Endothelial cell of umbilical vein (primary cell): Measurements from ENCODE around the gene KCNJ18.
"Not testable (repeated sequence)": the region's sequence is repeated elsewhere in the genome, so short reads cannot be mapped to it uniquely, and the experiment has no call there.

ENCODE experiments used
- JUN ChIP-seq: IDR thresholded peaks from 2 replicates; pipeline ENCODE4 v1.6.1; 2011; ENCODE audit warnings: borderline replicate concordance, low read depth; ENCODE audit not compliant: insufficient read length, insufficient read depth
- TF ChIP-seq, protein P1 (sequence below), 2 donors: IDR thresholded peaks; 1 replicate in 1 of 2; 2 replicates in 1 of 2; pipeline ENCODE4 v1.5.1; 2011; ENCODE audit warnings: low read length in 2 of 2, mild to moderate bottlenecking in 2 of 2, moderate library complexity in 2 of 2, control low read depth in 1 of 2, inconsistent platforms in 1 of 2, low read depth in 1 of 2; ENCODE audit not compliant: insufficient read depth in 1 of 2; ENCODE audit errors: extremely low read depth in 1 of 2

DNA sequence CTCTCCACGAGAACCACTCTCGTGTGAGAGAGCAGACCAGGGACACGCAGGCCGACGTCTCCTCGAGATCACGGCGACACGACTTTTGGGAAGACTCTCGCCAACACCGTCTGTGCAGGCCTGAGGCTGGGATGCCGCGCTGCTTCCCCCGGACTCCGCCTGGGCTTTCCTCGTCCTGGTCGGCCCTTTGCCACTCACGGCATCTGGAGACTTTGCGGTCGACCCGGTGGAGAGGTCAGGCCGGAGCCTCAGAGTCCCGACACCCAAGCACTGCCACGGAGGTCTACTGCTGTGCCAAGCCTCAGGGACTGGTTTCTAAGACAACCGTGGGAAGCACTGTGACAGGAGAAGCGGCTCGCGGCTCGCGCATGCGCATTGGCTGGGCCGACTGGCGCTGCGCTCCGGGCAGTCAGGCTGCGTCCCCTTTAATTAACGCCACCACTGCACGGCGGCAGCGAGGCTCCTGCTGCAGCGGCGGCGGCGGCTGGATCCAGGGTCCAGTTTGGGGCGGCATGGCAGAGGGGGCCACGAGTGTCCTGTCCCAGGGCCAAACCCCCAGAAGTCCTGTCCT is 9.1 kb upstream of the KCNJ18 start:
- TF ChIP-seq JUN: not testable (repeated sequence)
- TF ChIP-seq, protein P1, sequence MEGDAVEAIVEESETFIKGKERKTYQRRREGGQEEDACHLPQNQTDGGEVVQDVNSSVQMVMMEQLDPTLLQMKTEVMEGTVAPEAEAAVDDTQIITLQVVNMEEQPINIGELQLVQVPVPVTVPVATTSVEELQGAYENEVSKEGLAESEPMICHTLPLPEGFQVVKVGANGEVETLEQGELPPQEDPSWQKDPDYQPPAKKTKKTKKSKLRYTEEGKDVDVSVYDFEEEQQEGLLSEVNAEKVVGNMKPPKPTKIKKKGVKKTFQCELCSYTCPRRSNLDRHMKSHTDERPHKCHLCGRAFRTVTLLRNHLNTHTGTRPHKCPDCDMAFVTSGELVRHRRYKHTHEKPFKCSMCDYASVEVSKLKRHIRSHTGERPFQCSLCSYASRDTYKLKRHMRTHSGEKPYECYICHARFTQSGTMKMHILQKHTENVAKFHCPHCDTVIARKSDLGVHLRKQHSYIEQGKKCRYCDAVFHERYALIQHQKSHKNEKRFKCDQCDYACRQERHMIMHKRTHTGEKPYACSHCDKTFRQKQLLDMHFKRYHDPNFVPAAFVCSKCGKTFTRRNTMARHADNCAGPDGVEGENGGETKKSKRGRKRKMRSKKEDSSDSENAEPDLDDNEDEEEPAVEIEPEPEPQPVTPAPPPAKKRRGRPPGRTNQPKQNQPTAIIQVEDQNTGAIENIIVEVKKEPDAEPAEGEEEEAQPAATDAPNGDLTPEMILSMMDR (IDR thresholded peaks at IDR 0.05; ENCODE audit: extremely low read depth in 1 of 2, insufficient read depth in 1 of 2, low read depth in 1 of 2, low read length in 2 of 2): not testable (repeated sequence)
